Esophagus muscularis mucosa (tissue), 4 donors: ENCODE results near the gene ASIP. TPM values are rescaled to one million over a fixed set of nuclear protein-coding genes. Genes with fewer than 3 reads are reported as not detected.
"Not testable (repeated sequence)": the region's sequence is repeated elsewhere in the genome, so short reads cannot be mapped to it uniquely, and the experiment has no call there.

Source experiments
- DNase-seq: peaks from one replicate; pipeline ENCODE4 v3.0.0-alpha.2; 2017; ENCODE audit errors: extremely low spot score
- H3K27ac ChIP-seq, 4 donors: fragments of 200-600 bp; sonication (generic); replicated peaks in 1 of 4; 1 replicate in 3 of 4; 2 replicates in 1 of 4; pipeline ENCODE4 v1.5.1; 2016 to 2019; ENCODE audit warnings: mild to moderate bottlenecking in 1 of 4
- H3K27me3 ChIP-seq, 4 donors: fragments of 200-600 bp; sonication (generic); one replicate each; pipeline versions ENCODE4 v1.5.1 to v1.6.0; 2016 to 2019
- H3K36me3 ChIP-seq, 4 donors: fragments of 200-600 bp; sonication (generic); one replicate each; pipeline ENCODE4 v1.5.1; 2016 to 2019
- H3K4me1 ChIP-seq, 4 donors: fragments of 200-600 bp; sonication (generic); one replicate each; pipeline ENCODE4 v1.5.1; 2016 to 2019
- H3K4me3 ChIP-seq, 4 donors: fragments of 200-600 bp; sonication (generic); 1 replicate in 2 of 4; 2 replicates in 2 of 4; pipeline ENCODE4 v1.5.1; 2016 to 2019; ENCODE audit warnings: mild to moderate bottlenecking in 4 of 4, moderate library complexity in 1 of 4
- H3K9me3 ChIP-seq, 4 donors: fragments of 200-600 bp; sonication (generic); 1 replicate in 3 of 4; 2 replicates in 1 of 4; pipeline ENCODE4 v1.5.1; 2016 to 2019
- EP300 ChIP-seq: sonication (generic); formaldehyde crosslinking; IDR thresholded peaks from one replicate; pipeline ENCODE4 v1.6.1; 2017; ENCODE audit warnings: antibody characterized with exemption
- POLR2A ChIP-seq: fragments of 450-650 bp; IDR thresholded peaks from one replicate; pipeline ENCODE4 v1.6.1; 2017; ENCODE audit warnings: antibody characterized with exemption, moderate library complexity, mild to moderate bottlenecking, low read depth
- POLR2AphosphoS5 ChIP-seq, 2 donors: sonication (generic); formaldehyde crosslinking; IDR thresholded peaks; one replicate each; pipeline ENCODE4 v1.6.1; 2017; ENCODE audit warnings: antibody characterized with exemption in 2 of 2
- WGBS: methylation state at CpG from one replicate; pipeline ENCODE4 v1.1.5; 2018; 5-methylcytosine and 5-hydroxymethylcytosine counted together
- intact Hi-C: fragments of 100-400 bp; cut with DNase I; formaldehyde crosslinking; loops from one replicate; pipeline ENCODE4 v1.15.1; 2023
- total RNA-seq, 4 donors: library from RNA; depleted of rRNA; stranded (reverse); fragments of >200 nt; gene quantifications; one replicate each; pipeline versions ENCODE4 v1.1.0 to v1.2.1, GENCODE V29; 2016
- TF ChIP-seq, protein P1 (sequence below), 3 experiments: fragments of 200-600 bp in 2 of 3; fragments of 450-650 bp in 1 of 3; sonication (generic) in 2 of 3; IDR thresholded peaks; one replicate each; pipeline ENCODE4 v1.5.1; 2017 to 2019; ENCODE audit warnings: antibody characterized with exemption in 3 of 3, mild to moderate bottlenecking in 2 of 3, moderate library complexity in 1 of 3

Gene ASIP
- total RNA-seq, 4 donors from 2014 or later, result not detected

DNA sequence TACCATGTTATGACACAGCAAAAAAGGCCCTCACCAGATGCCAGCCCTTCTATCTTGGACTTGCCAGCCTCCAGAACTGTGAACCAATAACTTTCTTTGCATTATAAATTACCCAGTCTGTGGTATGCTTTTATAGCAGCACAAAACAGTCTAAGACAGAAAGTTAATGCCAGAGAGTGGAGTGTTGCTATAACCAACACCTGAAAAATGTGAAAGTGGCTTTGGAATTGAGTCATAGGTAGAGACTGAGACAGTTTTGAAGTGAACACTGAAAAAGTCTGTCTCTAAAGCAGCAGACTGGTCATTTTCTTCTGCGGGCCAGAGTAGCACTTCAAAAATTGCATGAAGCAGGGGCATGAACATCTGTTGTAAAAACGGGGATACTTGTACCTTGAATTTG is 28.0 kb upstream of the ASIP start:
- no peak for TF ChIP-seq POLR2A
- TF ChIP-seq EP300, result no peak
- TF ChIP-seq, protein P1, sequence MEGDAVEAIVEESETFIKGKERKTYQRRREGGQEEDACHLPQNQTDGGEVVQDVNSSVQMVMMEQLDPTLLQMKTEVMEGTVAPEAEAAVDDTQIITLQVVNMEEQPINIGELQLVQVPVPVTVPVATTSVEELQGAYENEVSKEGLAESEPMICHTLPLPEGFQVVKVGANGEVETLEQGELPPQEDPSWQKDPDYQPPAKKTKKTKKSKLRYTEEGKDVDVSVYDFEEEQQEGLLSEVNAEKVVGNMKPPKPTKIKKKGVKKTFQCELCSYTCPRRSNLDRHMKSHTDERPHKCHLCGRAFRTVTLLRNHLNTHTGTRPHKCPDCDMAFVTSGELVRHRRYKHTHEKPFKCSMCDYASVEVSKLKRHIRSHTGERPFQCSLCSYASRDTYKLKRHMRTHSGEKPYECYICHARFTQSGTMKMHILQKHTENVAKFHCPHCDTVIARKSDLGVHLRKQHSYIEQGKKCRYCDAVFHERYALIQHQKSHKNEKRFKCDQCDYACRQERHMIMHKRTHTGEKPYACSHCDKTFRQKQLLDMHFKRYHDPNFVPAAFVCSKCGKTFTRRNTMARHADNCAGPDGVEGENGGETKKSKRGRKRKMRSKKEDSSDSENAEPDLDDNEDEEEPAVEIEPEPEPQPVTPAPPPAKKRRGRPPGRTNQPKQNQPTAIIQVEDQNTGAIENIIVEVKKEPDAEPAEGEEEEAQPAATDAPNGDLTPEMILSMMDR (IDR thresholded peaks at IDR 0.05), result no peak
- no peak for TF ChIP-seq POLR2AphosphoS5 (IDR thresholded peaks at IDR 0.05)
- DNase-seq, result peak; percentile 70
- H3K27me3 ChIP-seq, result no peaks in the 10 kb centered on the region
- intact Hi-C loops, result no loop called here
- H3K27ac ChIP-seq, result no peak overlapping the region
- WGBS, result 91% methylated on average over 2 of the region's 2 CpGs
- no peaks in the 10 kb centered on the region for H3K36me3 ChIP-seq
- peaks cover 0 to 6% (median 0%) of the 10 kb centered on the region in 4 donors for H3K9me3 ChIP-seq
- H3K4me1 ChIP-seq, result peaks cover 6 to 17% (median 16%) of the 10 kb centered on the region in 4 donors
- H3K4me3 ChIP-seq, result no peak overlapping the region

DNA sequence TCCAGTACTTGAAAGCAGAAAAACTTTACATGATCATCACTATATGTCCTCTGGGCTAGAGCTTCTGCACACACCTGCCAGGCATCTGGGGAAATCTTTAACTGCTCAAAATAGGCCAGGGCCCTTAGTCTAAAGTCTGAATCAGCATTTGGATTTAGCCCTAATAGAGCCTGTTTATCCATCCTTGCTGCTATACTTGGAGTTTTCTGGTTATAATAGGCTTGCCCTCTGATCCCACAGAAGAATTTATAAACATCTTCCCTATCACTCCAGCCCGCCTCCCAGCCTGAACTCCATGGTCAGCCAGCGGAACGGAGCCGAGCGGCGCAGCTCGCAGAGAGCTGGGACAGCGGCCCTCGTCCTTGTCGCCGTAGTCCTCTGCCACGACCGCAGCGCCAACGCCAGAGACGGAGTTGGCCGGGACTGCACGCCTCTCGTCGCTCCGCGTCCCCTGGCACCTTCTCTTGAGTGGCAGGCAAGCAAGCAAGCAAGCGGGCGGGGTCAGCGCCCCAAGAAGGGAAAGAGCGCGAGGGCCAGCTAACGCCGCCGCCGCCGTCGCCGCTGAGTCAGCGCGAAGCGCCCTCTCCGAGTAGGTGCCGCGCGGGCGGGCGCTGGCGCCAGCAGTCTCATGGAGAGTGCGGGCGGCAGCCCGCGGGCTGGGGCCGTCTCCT is 25.4 kb upstream of the ASIP start:
- Histone ChIP-seq H3K9me3 (peaks cover 0 to 6% (median 0%) of the 10 kb centered on the region in 4 donors), H3K4me3 (peak overlapping the region; percentile 59 to 66 (median 60)), H3K27me3 (no peaks in the 10 kb centered on the region), H3K4me1 (peaks cover 6 to 17% (median 16%) of the 10 kb centered on the region in 4 donors), H3K36me3 (no peaks in the 10 kb centered on the region), H3K27ac (peak overlapping the region; percentile 82 to 84 (median 84))
- TF ChIP-seq, protein P1 (IDR thresholded peaks at IDR 0.05), result no peak
- peak; percentile 41 to 51 for TF ChIP-seq POLR2AphosphoS5 (IDR thresholded peaks at IDR 0.05)
- DNase-seq, result peak; percentile 92
- intact Hi-C loops, result no loop called here
- WGBS, result 1% methylated on average over 46 of the region's 49 CpGs

DNA sequence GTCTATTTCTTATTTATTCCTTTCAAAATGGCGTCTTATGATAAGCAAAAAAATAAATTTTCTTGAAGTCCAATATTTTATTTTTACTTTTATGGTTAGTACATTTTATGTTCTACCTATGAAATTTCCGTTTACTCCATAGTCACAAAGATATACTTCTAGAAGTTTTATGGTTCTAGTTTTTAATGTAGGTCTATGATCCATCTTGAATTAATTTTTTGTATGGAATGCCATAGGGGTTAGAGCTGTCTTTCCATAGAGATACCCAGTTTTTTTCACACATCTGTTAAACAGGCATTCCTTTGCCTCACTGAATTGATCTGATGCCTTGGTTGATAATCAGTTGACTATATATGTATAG is 24.9 kb upstream of the ASIP start:
- Histone ChIP-seq H3K27me3 (no peaks in the 10 kb centered on the region), H3K36me3 (no peaks in the 10 kb centered on the region), H3K27ac (peak overlapping the region; percentile 82 to 84 (median 84)), H3K4me1 (peaks cover 6 to 17% (median 16%) of the 10 kb centered on the region in 4 donors), H3K4me3 (peak overlapping the region; percentile 59 to 66 (median 60)), H3K9me3 (peaks cover 0 to 5% (median 0%) of the 10 kb centered on the region in 4 donors)
- DNase-seq, result no peak
- WGBS, result 7% methylated on average over 2 of the region's 2 CpGs
- no peak for TF ChIP-seq EP300
- TF ChIP-seq, protein P1 (IDR thresholded peaks at IDR 0.05), result no peak
- TF ChIP-seq POLR2A, result no peak
- no peak for TF ChIP-seq POLR2AphosphoS5 (IDR thresholded peaks at IDR 0.05)
- intact Hi-C loops, result no loop called here

DNA sequence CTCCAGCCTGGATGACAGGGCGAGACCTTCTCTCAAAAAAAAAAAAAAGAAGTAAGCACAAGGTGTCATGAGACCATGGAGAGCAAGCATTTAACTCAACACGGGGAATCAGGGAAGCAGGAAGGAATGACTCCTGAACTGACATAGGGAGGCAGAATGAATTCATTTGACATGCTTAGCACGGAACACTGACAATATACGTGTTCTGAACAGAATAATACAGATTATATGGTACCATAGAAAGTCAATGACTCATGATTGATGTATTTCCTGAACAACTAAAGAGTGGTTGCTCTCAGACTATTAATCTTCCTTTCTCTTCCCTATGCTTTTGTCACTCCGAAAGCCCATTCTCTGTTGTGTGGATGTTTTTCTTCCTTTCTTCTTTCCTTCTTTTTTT is 20.7 kb upstream of the ASIP start:
- Histone ChIP-seq H3K27me3 (no peaks in the 10 kb centered on the region), H3K27ac (no peak overlapping the region), H3K9me3 (no peaks in the 10 kb centered on the region), H3K36me3 (no peaks in the 10 kb centered on the region), H3K4me3 (no peak overlapping the region), H3K4me1 (peaks cover 3 to 13% (median 12%) of the 10 kb centered on the region in 4 donors)
- 80% methylated on average over 5 of the region's 5 CpGs for WGBS
- no peak for TF ChIP-seq POLR2AphosphoS5 (IDR thresholded peaks at IDR 0.05)
- no peak for TF ChIP-seq POLR2A
- TF ChIP-seq EP300, result no peak
- TF ChIP-seq, protein P1 (IDR thresholded peaks at IDR 0.05), result no peak
- intact Hi-C loops, result no loop called here
- DNase-seq, result peak; percentile 8

DNA sequence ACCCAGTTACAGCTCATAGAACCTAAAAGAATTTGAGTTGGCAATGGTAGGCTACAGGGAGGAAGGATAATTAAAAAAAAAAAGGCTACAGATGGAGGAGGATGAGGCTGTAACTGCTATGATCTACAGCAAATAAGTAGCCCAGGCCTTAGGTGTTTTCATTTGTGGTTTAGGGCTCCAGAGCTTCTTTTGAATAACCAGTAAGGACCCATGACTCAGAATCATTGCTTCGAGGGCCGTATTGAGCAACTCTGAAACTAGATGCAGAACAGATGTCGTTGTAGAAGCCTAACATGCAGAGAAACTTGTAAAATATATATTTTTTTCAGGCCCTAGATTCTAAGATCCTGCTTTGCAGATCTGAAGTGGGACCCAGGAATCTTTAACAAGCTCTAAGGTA is 19.0 kb upstream of the ASIP start:
- peak; percentile 70 for DNase-seq
- Histone ChIP-seq H3K36me3 (no peaks in the 10 kb centered on the region), H3K27me3 (no peaks in the 10 kb centered on the region), H3K27ac (no peak overlapping the region), H3K4me3 (no peak overlapping the region), H3K4me1 (peaks cover 0 to 2% (median 0%) of the 10 kb centered on the region in 4 donors), H3K9me3 (no peaks in the 10 kb centered on the region)
- TF ChIP-seq EP300, result no peak
- TF ChIP-seq POLR2AphosphoS5 (IDR thresholded peaks at IDR 0.05), result no peak
- TF ChIP-seq POLR2A, result no peak
- TF ChIP-seq, protein P1 (IDR thresholded peaks at IDR 0.05), result no peak
- intact Hi-C loops, result no loop called here
- 72% methylated on average over 3 of the region's 3 CpGs for WGBS

DNA sequence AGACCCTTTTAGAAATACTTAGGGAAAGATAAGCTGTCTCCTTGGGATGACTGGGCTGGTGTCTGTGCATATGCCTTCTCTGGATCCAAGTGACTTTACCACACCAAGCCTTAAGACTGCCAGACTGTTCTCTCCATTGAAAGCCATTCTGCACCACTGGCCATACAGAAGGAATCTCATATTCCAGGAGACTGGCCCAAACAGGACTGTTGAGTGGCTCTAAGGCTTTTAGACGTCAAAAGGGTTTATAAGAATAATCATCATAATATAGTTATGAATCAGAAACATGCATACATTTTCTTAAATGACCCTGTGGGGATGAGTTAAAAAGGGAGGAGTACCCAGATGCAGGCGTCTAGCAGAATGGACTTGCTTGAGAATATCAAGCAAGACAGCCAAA is 17.0 kb upstream of the ASIP start:
- intact Hi-C loops, H3K27me3 ChIP-seq, H3K9me3 ChIP-seq, DNase-seq, H3K36me3 ChIP-seq, H3K27ac ChIP-seq, H3K4me3 ChIP-seq, H3K4me1 ChIP-seq: not testable (repeated sequence)
- 96% methylated on average over 2 of the region's 2 CpGs for WGBS
